ENCODE data around the gene SAYSD1. TPM values are rescaled to one million over a fixed set of nuclear protein-coding genes. Genes with fewer than 3 reads are reported as not detected.
A peak's percentile ranks its signal among the peaks of the same experiment; 100 is the strongest.

The SAYSD1 gene
- total RNA-seq, 1 experiment from 2014 or later = 18.4 TPM

- no peak for DNase-seq (ENCODE audit: low read depth)
Observed at GRCh38 chr6:39079197-39080125, 35.5 kb downstream of the SAYSD1 start.

GRCh38 chr6:39078695-39079094, 36.3 kb downstream of the SAYSD1 start:
- DNase-seq (ENCODE audit: low read depth) = no peak

- DNase-seq (ENCODE audit: low read depth) = no peak
Observed at GRCh38 chr6:39077882-39078594, 36.9 kb downstream of the SAYSD1 start.

GRCh38 chr6:39076623-39077535, 38.1 kb downstream of the SAYSD1 start:
- DNase-seq (ENCODE audit: low read depth) = no peak

GRCh38 chr6:39075807-39076622, 39.0 kb downstream of the SAYSD1 start:
- no peak for DNase-seq (ENCODE audit: low read depth)

GRCh38 chr6:39075010-39075686, 39.8 kb downstream of the SAYSD1 start:
- DNase-seq (ENCODE audit: low read depth) = no peak

GRCh38 chr6:39074486-39074885, 40.5 kb downstream of the SAYSD1 start:
- DNase-seq (ENCODE audit: low read depth) = no peak

- DNase-seq (ENCODE audit: low read depth) = no peak
Observed at GRCh38 chr6:39073471-39074355, 41.3 kb downstream of the SAYSD1 start.

- DNase-seq (ENCODE audit: low read depth) = no peak
Observed at GRCh38 chr6:39072830-39073229, 42.2 kb downstream of the SAYSD1 start.

- DNase-seq (ENCODE audit: low read depth) = no peak
Observed at GRCh38 chr6:39068391-39068790, 46.6 kb downstream of the SAYSD1 start.

- DNase-seq (ENCODE audit: low read depth) = no peak
Observed at GRCh38 chr6:39065561-39065960, 49.4 kb downstream of the SAYSD1 start.

- no peak for DNase-seq (ENCODE audit: low read depth)
Observed at GRCh38 chr6:39063526-39063925, 51.5 kb downstream of the SAYSD1 start.

- no peak for DNase-seq (ENCODE audit: low read depth)
Observed at GRCh38 chr6:39062014-39062740, 52.8 kb downstream of the SAYSD1 start.

- DNase-seq (ENCODE audit: low read depth) = no peak
Observed at GRCh38 chr6:39061588-39061987, 53.4 kb downstream of the SAYSD1 start.

- no peak for DNase-seq (ENCODE audit: low read depth)
Observed at GRCh38 chr6:39061182-39061581, 53.8 kb downstream of the SAYSD1 start.

- no peak for DNase-seq (ENCODE audit: low read depth)
Observed at GRCh38 chr6:39060467-39061160, 54.4 kb downstream of the SAYSD1 start.

- DNase-seq (ENCODE audit: low read depth) = peak; percentile 36
Observed at GRCh38 chr6:39059496-39060310, 55.3 kb downstream of the SAYSD1 start.
